DOHH2 (cell line): Measurements from ENCODE around the gene CCDC30.

Experiments
- H3F3A ChIP-seq: fragments of 200-600 bp; sonication (generic), shearing (Covaris generic); 2 replicates; pipeline ENCODE4 v1.6.0; 2016; ENCODE audit warnings: antibody characterized with exemption, mild to moderate bottlenecking; ENCODE audit not compliant: control insufficient read depth, insufficient read depth
- H3K27ac ChIP-seq: fragments of 200-600 bp; sonication (generic); 2 replicates; pipeline ENCODE4 v1.5.1; 2014; ENCODE audit warnings: low read depth, mild to moderate bottlenecking, low read length, moderate library complexity
- H3K27me3 ChIP-seq: fragments of 200-600 bp; sonication (generic); 2 replicates; pipeline ENCODE4 v1.6.1; 2014; ENCODE audit warnings: mild to moderate bottlenecking, low read length, mixed read lengths; ENCODE audit not compliant: control insufficient read depth
- H3K36me3 ChIP-seq: fragments of 200-600 bp; sonication (generic); 2 replicates; pipeline ENCODE4 v1.6.1; 2014; ENCODE audit warnings: mild to moderate bottlenecking, low read length, moderate library complexity, mixed read lengths; ENCODE audit not compliant: control insufficient read depth
- H3K4me1 ChIP-seq: fragments of 200-600 bp; sonication (generic); 2 replicates; pipeline ENCODE4 v1.6.1; 2014; ENCODE audit warnings: mild to moderate bottlenecking, low read length, mixed read lengths; ENCODE audit not compliant: control insufficient read depth
- H3K4me2 ChIP-seq: fragments of 200-600 bp; sonication (generic); 2 replicates; pipeline ENCODE4 v1.6.0; 2014; ENCODE audit warnings: mild to moderate bottlenecking, low read length, moderate library complexity
- H3K4me3 ChIP-seq: fragments of 200-600 bp; sonication (generic); 2 replicates; pipeline ENCODE4 v1.5.1; 2014; ENCODE audit warnings: mild to moderate bottlenecking, low read length, mixed read lengths
- H3K79me2 ChIP-seq: fragments of 200-600 bp; sonication (generic); 2 replicates; pipeline ENCODE4 v1.6.1; 2014; ENCODE audit warnings: mild to moderate bottlenecking, low read length, mixed read lengths; ENCODE audit not compliant: control insufficient read depth
- H3K9me2 ChIP-seq: fragments of 200-600 bp; sonication (generic); replicated peaks from 2 replicates; pipeline ENCODE4 v1.6.1; 2014; ENCODE audit warnings: mild to moderate bottlenecking, low read length, mixed read lengths; ENCODE audit not compliant: control insufficient read depth
- H3K9me3 ChIP-seq: fragments of 200-600 bp; sonication (generic); 2 replicates; pipeline ENCODE4 v1.6.1; 2014; ENCODE audit warnings: antibody characterized with exemption, low read length, mixed read lengths; ENCODE audit not compliant: control insufficient read depth, insufficient read depth
- H4K20me1 ChIP-seq: fragments of 200-600 bp; sonication (generic); 2 replicates; pipeline ENCODE4 v1.6.0; 2014; ENCODE audit warnings: low read depth, mild to moderate bottlenecking, antibody characterized with exemption, low read length, moderate library complexity; ENCODE audit not compliant: control insufficient read depth, insufficient read depth
- EZH2phosphoT487 ChIP-seq: fragments of 200-600 bp; sonication (generic); IDR thresholded peaks from 2 replicates; pipeline ENCODE4 v1.6.1; 2017; ENCODE audit warnings: borderline replicate concordance, mild to moderate bottlenecking, antibody characterized with exemption, low read length, moderate library complexity, mixed read lengths
- TF ChIP-seq, protein P1 (sequence below): fragments of 200-600 bp; sonication (generic); IDR thresholded peaks from one replicate; pipeline ENCODE4 v1.5.1; 2014; ENCODE audit warnings: antibody characterized with exemption, mild to moderate bottlenecking, low read depth, low read length; ENCODE audit not compliant: poor library complexity, severe bottlenecking

Gene CCDC30

DNA sequence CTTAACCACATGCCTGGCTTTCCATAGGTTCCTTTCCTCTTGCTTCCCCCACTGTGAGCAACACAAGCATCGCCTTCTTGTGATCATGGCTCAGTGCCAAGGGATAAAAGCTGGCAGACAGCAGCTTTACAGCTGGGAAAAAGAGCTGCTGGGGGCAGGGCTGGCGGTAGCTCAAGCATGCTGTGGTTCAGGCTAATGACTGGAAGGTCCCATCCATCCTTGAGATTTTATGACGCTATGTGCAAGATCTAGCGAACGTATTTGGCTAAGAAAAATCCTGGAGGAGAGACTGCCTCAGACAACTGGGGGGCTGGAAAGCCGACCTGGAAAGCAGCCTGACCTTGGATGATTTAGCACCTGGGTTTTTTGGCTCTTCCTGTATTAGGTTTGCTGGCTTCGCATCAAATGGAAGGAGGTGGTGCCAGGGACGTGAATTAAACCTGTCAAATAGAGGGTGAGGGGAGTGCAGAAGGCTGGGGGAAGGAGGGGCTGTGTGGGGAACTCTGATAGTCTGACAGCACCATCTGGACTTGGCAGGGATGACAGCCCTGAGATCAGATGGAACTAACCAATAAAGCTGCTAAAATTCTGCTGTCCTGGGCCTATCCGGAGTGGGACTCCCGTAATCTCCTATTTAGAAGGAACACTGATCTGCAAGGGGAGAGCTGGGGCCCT lies 42.0 kb upstream of the CCDC30 start:
- H3K27me3 ChIP-seq: peaks cover 4% of the 10 kb centered on the region; the same call in 1 of the 2 replicates
- no peaks in the 10 kb centered on the region for H3K36me3 ChIP-seq
- H3K4me3 ChIP-seq: no peak overlapping the region
- no peaks in the 10 kb centered on the region for H3F3A ChIP-seq
- no peak overlapping the region for H3K27ac ChIP-seq
- no peaks in the 10 kb centered on the region for H3K4me1 ChIP-seq
- TF ChIP-seq, protein P1, sequence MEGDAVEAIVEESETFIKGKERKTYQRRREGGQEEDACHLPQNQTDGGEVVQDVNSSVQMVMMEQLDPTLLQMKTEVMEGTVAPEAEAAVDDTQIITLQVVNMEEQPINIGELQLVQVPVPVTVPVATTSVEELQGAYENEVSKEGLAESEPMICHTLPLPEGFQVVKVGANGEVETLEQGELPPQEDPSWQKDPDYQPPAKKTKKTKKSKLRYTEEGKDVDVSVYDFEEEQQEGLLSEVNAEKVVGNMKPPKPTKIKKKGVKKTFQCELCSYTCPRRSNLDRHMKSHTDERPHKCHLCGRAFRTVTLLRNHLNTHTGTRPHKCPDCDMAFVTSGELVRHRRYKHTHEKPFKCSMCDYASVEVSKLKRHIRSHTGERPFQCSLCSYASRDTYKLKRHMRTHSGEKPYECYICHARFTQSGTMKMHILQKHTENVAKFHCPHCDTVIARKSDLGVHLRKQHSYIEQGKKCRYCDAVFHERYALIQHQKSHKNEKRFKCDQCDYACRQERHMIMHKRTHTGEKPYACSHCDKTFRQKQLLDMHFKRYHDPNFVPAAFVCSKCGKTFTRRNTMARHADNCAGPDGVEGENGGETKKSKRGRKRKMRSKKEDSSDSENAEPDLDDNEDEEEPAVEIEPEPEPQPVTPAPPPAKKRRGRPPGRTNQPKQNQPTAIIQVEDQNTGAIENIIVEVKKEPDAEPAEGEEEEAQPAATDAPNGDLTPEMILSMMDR: no peak
- TF ChIP-seq EZH2phosphoT487: no peak
- no peaks in the 10 kb centered on the region for H3K79me2 ChIP-seq
- no peaks in the 10 kb centered on the region for H3K9me2 ChIP-seq
- H3K9me3 ChIP-seq: no peaks in the 10 kb centered on the region
- no peaks in the 10 kb centered on the region for H4K20me1 ChIP-seq
- no peak overlapping the region for H3K4me2 ChIP-seq

DNA sequence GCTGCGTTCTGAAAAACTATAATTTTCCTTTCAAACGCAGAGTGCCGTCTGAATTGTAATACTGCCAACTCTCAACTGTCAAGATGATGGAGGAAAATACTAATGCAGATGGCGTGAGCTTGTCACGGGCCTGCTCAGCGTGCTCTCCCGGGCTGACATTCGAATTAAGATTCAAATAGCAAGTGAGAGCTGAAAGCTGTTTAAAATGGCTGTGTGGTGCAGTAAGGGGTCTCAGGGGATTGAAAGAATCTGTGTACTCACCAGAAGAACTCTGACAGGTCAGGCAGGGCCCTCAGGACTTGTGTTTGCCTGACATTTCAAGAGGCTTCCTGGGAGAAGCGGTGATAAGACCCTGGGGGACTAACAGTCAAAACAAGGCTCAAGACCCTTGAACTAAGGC lies 40.3 kb upstream of the CCDC30 start:
- Histone ChIP-seq H3K4me1 (no peaks in the 10 kb centered on the region), H3K79me2 (no peaks in the 10 kb centered on the region), H4K20me1 (no peaks in the 10 kb centered on the region), H3K4me3 (no peak overlapping the region), H3K9me3 (no peaks in the 10 kb centered on the region), H3K4me2 (no peak overlapping the region), H3K27ac (no peak overlapping the region), H3K36me3 (no peaks in the 10 kb centered on the region), H3K9me2 (no peaks in the 10 kb centered on the region), H3K27me3 (peaks cover 4% of the 10 kb centered on the region; the same call in 1 of the 2 replicates), H3F3A (no peaks in the 10 kb centered on the region)
- TF ChIP-seq, protein P1: no peak
- TF ChIP-seq EZH2phosphoT487: no peak

DNA sequence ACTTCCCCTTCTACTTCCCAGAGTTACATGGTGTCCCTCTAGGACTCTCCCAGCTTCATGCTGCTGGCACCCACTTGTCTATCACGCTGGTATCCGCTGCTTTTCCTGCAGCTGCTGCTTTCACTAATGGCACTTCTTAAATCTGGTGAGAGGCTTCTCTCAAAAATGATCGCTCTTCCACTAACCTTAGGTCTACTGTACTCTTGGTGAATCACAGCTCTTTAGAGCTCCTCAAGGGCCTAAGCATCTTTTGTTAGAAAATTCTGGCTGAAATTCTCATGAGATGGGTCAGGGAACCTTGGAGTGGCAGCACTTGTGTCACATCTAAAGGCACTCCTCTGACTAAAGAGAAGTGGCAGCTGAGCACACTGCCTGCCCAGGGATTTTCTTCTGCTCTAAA lies 39.4 kb upstream of the CCDC30 start:
- Histone ChIP-seq H3K36me3 (no peaks in the 10 kb centered on the region), H3K4me2 (no peak overlapping the region), H3F3A (no peaks in the 10 kb centered on the region), H3K4me1 (no peaks in the 10 kb centered on the region), H3K27ac (no peak overlapping the region), H3K9me2 (no peaks in the 10 kb centered on the region), H4K20me1 (no peaks in the 10 kb centered on the region), H3K27me3 (peaks cover 4% of the 10 kb centered on the region; the same call in 1 of the 2 replicates), H3K4me3 (no peak overlapping the region), H3K9me3 (no peaks in the 10 kb centered on the region), H3K79me2 (no peaks in the 10 kb centered on the region)
- TF ChIP-seq, protein P1: no peak
- TF ChIP-seq EZH2phosphoT487: no peak
